ENCODE results near the gene NRXN3. TPM values are rescaled to one million over a fixed set of nuclear protein-coding genes. Genes with fewer than 3 reads are reported as not detected.

NRXN3 gene
- total RNA-seq, 1 donor from 2014 or later, result 1.6 TPM

- no peak for TF ChIP-seq CTCF (IDR thresholded peaks at IDR 0.05; ENCODE audit: insufficient read depth, low read length, poor library complexity, severe bottlenecking)
- DNase-seq (ENCODE audit: low read depth), result no peak
- no peaks in the 10 kb centered on the region for H3K27me3 ChIP-seq (ENCODE audit: control insufficient read depth, insufficient read depth, low read length)
- no peaks in the 10 kb centered on the region for H3K36me3 ChIP-seq (ENCODE audit: control insufficient read depth, insufficient read depth, low read length)
- H3K4me3 ChIP-seq (ENCODE audit: low read depth, low read length), result no peak overlapping the region
These were observed 1438.3 kb downstream of the NRXN3 start for GRCh38 chr14:79608446-79608845.

- H3K27me3 ChIP-seq (ENCODE audit: control insufficient read depth, insufficient read depth, low read length), result no peaks in the 10 kb centered on the region
- H3K36me3 ChIP-seq (ENCODE audit: control insufficient read depth, insufficient read depth, low read length), result no peaks in the 10 kb centered on the region
- no peak for TF ChIP-seq CTCF (IDR thresholded peaks at IDR 0.05; ENCODE audit: insufficient read depth, low read length, poor library complexity, severe bottlenecking)
- DNase-seq (ENCODE audit: low read depth), result no peak
- H3K4me3 ChIP-seq (ENCODE audit: low read depth, low read length), result no peak overlapping the region
These were observed 1443.5 kb downstream of the NRXN3 start for GRCh38 chr14:79613625-79614024.

- DNase-seq (ENCODE audit: low read depth), result no peak
- no peaks in the 10 kb centered on the region for H3K27me3 ChIP-seq (ENCODE audit: control insufficient read depth, insufficient read depth, low read length)
- H3K36me3 ChIP-seq (ENCODE audit: control insufficient read depth, insufficient read depth, low read length), result no peaks in the 10 kb centered on the region
- no peak overlapping the region for H3K4me3 ChIP-seq (ENCODE audit: low read depth, low read length)
- no peak for TF ChIP-seq CTCF (IDR thresholded peaks at IDR 0.05; ENCODE audit: insufficient read depth, low read length, poor library complexity, severe bottlenecking)
These were observed 1444.3 kb downstream of the NRXN3 start for GRCh38 chr14:79614448-79614847.

GRCh38 chr14:79627058-79627457 is 1456.9 kb downstream of the NRXN3 start:
- Histone ChIP-seq H3K36me3 (ENCODE audit: control insufficient read depth, insufficient read depth, low read length) (no peaks in the 10 kb centered on the region), H3K4me3 (ENCODE audit: low read depth, low read length) (no peak overlapping the region), H3K27me3 (ENCODE audit: control insufficient read depth, insufficient read depth, low read length) (no peaks in the 10 kb centered on the region)
- no peak for DNase-seq (ENCODE audit: low read depth)
- no peak for TF ChIP-seq CTCF (IDR thresholded peaks at IDR 0.05; ENCODE audit: insufficient read depth, low read length, poor library complexity, severe bottlenecking)

GRCh38 chr14:79629411-79630287 is 1459.5 kb downstream of the NRXN3 start:
- TF ChIP-seq CTCF (IDR thresholded peaks at IDR 0.05; ENCODE audit: insufficient read depth, low read length, poor library complexity, severe bottlenecking), result no peak
- DNase-seq (ENCODE audit: low read depth), result peak; percentile 70
- H3K4me3 ChIP-seq (ENCODE audit: low read depth, low read length), result no peak overlapping the region
- no peaks in the 10 kb centered on the region for H3K36me3 ChIP-seq (ENCODE audit: control insufficient read depth, insufficient read depth, low read length)
- no peaks in the 10 kb centered on the region for H3K27me3 ChIP-seq (ENCODE audit: control insufficient read depth, insufficient read depth, low read length)
